Measurements from ENCODE around the gene LMAN1. TPM values are rescaled to one million over a fixed set of nuclear protein-coding genes. Genes with fewer than 3 reads are reported as not detected.

The LMAN1 gene
- total RNA-seq, 4 donors from 2014 or later: 67.1 to 80.3 (median 70.6) TPM

GRCh38 chr18:59354731-59355130, 4.3 kb downstream of the LMAN1 start:
- DNase-seq: no peak

GRCh38 chr18:59353079-59353680, 5.9 kb downstream of the LMAN1 start:
- intact Hi-C loops (cut with DNase I): no loop called here
- TF ChIP-seq CTCF (IDR thresholded peaks at IDR 0.05) (no peak), POLR2A (IDR thresholded peaks at IDR 0.05) (no peak)
- H3K36me3 ChIP-seq: peaks cover 13 to 75% (median 27%) of the 10 kb centered on the region in 3 donors
- no peaks in the 10 kb centered on the region for H3K27me3 ChIP-seq
- 64 to 75% methylated on average over 4 of the region's 4 CpGs for WGBS, 2 donors
- H3K27ac ChIP-seq: no peak overlapping the region
- no peak for DNase-seq
- H3K4me3 ChIP-seq: no peak overlapping the region
- no peaks in the 10 kb centered on the region for H3K9me3 ChIP-seq
- H3K4me1 ChIP-seq: peaks cover 0 to 25% (median 12%) of the 10 kb centered on the region in 3 donors

More at GRCh38 chr18:59354731-59355130, 4.3 kb downstream of the LMAN1 start:
- no peak for TF ChIP-seq POLR2A (IDR thresholded peaks at IDR 0.05)
- no peak for TF ChIP-seq CTCF (IDR thresholded peaks at IDR 0.05)
- intact Hi-C loops (cut with DNase I): no loop called here
- peaks cover 0 to 32% (median 12%) of the 10 kb centered on the region in 3 donors for H3K4me1 ChIP-seq
- no peaks in the 10 kb centered on the region for H3K27me3 ChIP-seq
- WGBS, 2 donors: 35 to 51% methylated on average over 2 of the region's 2 CpGs
- H3K9me3 ChIP-seq: no peaks in the 10 kb centered on the region
- no peak overlapping the region for H3K27ac ChIP-seq
- H3K36me3 ChIP-seq: peaks cover 13 to 59% (median 23%) of the 10 kb centered on the region in 3 donors
- H3K4me3 ChIP-seq: no peak overlapping the region

- Histone ChIP-seq H3K36me3 (peaks cover 13 to 83% (median 31%) of the 10 kb centered on the region in 3 donors), H3K4me3 (no peak overlapping the region), H3K9me3 (no peaks in the 10 kb centered on the region), H3K4me1 (peaks cover 0 to 17% (median 7%) of the 10 kb centered on the region in 3 donors), H3K27me3 (no peaks in the 10 kb centered on the region), H3K27ac (no peak overlapping the region)
- intact Hi-C loops (cut with DNase I): no loop called here
- TF ChIP-seq CTCF (IDR thresholded peaks at IDR 0.05): no peak
- no peak for TF ChIP-seq POLR2A (IDR thresholded peaks at IDR 0.05)
- 93 to 100% methylated on average over 3 of the region's 3 CpGs for WGBS, 2 donors
- DNase-seq: no peak
Observed at GRCh38 chr18:59352250-59352855, 6.7 kb downstream of the LMAN1 start.

GRCh38 chr18:59345556-59345955, 13.5 kb downstream of the LMAN1 start:
- WGBS, 2 donors: 97 to 100% methylated on average over 4 of the region's 4 CpGs
- H3K9me3 ChIP-seq: no peaks in the 10 kb centered on the region
- H3K4me3 ChIP-seq: no peak overlapping the region
- TF ChIP-seq POLR2A (IDR thresholded peaks at IDR 0.05): no peak
- no peak for TF ChIP-seq CTCF (IDR thresholded peaks at IDR 0.05)
- H3K4me1 ChIP-seq: no peaks in the 10 kb centered on the region
- no peaks in the 10 kb centered on the region for H3K27me3 ChIP-seq
- H3K27ac ChIP-seq: no peak overlapping the region
- intact Hi-C loops (cut with DNase I): no loop called here
- H3K36me3 ChIP-seq: peaks cover 0 to 100% (median 25%) of the 10 kb centered on the region in 3 donors
- DNase-seq: no peak

- Histone ChIP-seq H3K36me3 (peaks cover 0 to 100% (median 22%) of the 10 kb centered on the region in 3 donors), H3K4me1 (no peaks in the 10 kb centered on the region), H3K4me3 (no peak overlapping the region), H3K27ac (no peak overlapping the region), H3K9me3 (peaks cover 0 to 5% (median 0%) of the 10 kb centered on the region in 3 donors), H3K27me3 (no peaks in the 10 kb centered on the region)
- WGBS, 2 donors: 0% methylated on average over 1 of the region's 1 CpG
- DNase-seq: no peak
- intact Hi-C loops (cut with DNase I): no loop called here
- no peak for TF ChIP-seq CTCF (IDR thresholded peaks at IDR 0.05)
- TF ChIP-seq POLR2A (IDR thresholded peaks at IDR 0.05): no peak
Observed at GRCh38 chr18:59344996-59345395, 14.1 kb downstream of the LMAN1 start.

Data from esophagus squamous epithelium (tissue), 5 donors.